Fibroblast of skin of back (primary cell): ENCODE results near the gene RFX3.
"Not testable (repeated sequence)": the region's sequence is repeated elsewhere in the genome, so short reads cannot be mapped to it uniquely, and the experiment has no call there.

Source experiments
- DNase-seq: peaks from one replicate; pipeline ENCODE4 v3.0.0-alpha.2; 2013

RFX3 gene

GRCh38 chr9:3342159-3342777 is 183.5 kb downstream of the RFX3 start:
- DNase-seq = peak; percentile 37

- peak; percentile 32 for DNase-seq
Measured at GRCh38 chr9:3337515-3338225, 188.1 kb downstream of the RFX3 start.

GRCh38 chr9:3336951-3337350 is 188.8 kb downstream of the RFX3 start:
- no peak for DNase-seq

- DNase-seq = peak; percentile 17
Measured at GRCh38 chr9:3332802-3333201, 193.0 kb downstream of the RFX3 start.

- no peak for DNase-seq
Measured at GRCh38 chr9:3331801-3332200, 194.0 kb downstream of the RFX3 start.

GRCh38 chr9:3330792-3331420 is 194.9 kb downstream of the RFX3 start:
- DNase-seq = peak; percentile 67

- DNase-seq = peak; percentile 42
Measured at GRCh38 chr9:3329361-3329760, 196.4 kb downstream of the RFX3 start.

- DNase-seq = no peak
Measured at GRCh38 chr9:3323714-3324113, 202.1 kb downstream of the RFX3 start.

- DNase-seq = no peak
Measured at GRCh38 chr9:3321186-3321585, 204.6 kb downstream of the RFX3 start.

GRCh38 chr9:3312595-3312994 is 213.2 kb downstream of the RFX3 start:
- not testable (repeated sequence) for DNase-seq

GRCh38 chr9:3308609-3309008 is 217.2 kb downstream of the RFX3 start:
- no peak for DNase-seq

GRCh38 chr9:3304388-3304787 is 221.4 kb downstream of the RFX3 start:
- DNase-seq = not testable (repeated sequence)

GRCh38 chr9:3299872-3300271 is 225.9 kb downstream of the RFX3 start:
- DNase-seq = no peak

- no peak for DNase-seq
Measured at GRCh38 chr9:3296536-3296935, 229.3 kb downstream of the RFX3 start.

- DNase-seq = peak; percentile 16
Measured at GRCh38 chr9:3292311-3292710, 233.5 kb downstream of the RFX3 start.

- peak; percentile 20 for DNase-seq
Measured at GRCh38 chr9:3290231-3290840, 235.5 kb downstream of the RFX3 start.

GRCh38 chr9:3288686-3289085 is 237.1 kb downstream of the RFX3 start:
- no peak for DNase-seq

GRCh38 chr9:3285365-3286161 is 240.2 kb downstream of the RFX3 start:
- DNase-seq = peak; percentile 60

GRCh38 chr9:3282365-3282764 is 243.4 kb downstream of the RFX3 start:
- no peak for DNase-seq

- DNase-seq = no peak
Measured at GRCh38 chr9:3281399-3281798, 244.4 kb downstream of the RFX3 start.

GRCh38 chr9:3277200-3277599 is 248.6 kb downstream of the RFX3 start:
- DNase-seq = no peak

- DNase-seq = no peak
Measured at GRCh38 chr9:3271581-3271980, 254.2 kb downstream of the RFX3 start.

- DNase-seq = no peak
Measured at GRCh38 chr9:3271157-3271556, 254.6 kb downstream of the RFX3 start.
